Gastrocnemius medialis (tissue), 4 donors: ENCODE measurements around the gene CTNNA2. TPM values are rescaled to one million over a fixed set of nuclear protein-coding genes. Genes with fewer than 3 reads are reported as not detected.

Experiments
- ATAC-seq, 2 donors: fragments of 150-250 bp; one replicate each; pipeline ENCODE4 v1.9.1; 2016
- DNase-seq, 2 donors: peaks; one replicate each; pipeline ENCODE4 v3.0.0-alpha.2; 2019
- H3K27ac ChIP-seq, 4 donors: fragments of 200-600 bp; sonication (generic); 1 replicate in 1 of 4; 2 replicates in 3 of 4; pipeline ENCODE4 v1.5.1; 2016 to 2018; ENCODE audit warnings: mild to moderate bottlenecking in 2 of 4, moderate library complexity in 1 of 4
- H3K27me3 ChIP-seq, 3 donors: fragments of 200-600 bp; sonication (generic) in 2 of 3; 1 replicate in 1 of 3; 2 replicates in 2 of 3; pipeline versions ENCODE4 v1.5.1 to v1.6.0; 2016 to 2019; ENCODE audit warnings: mild to moderate bottlenecking in 1 of 3, moderate library complexity in 1 of 3
- H3K36me3 ChIP-seq, 2 donors: fragments of 200-600 bp; sonication (generic) in 1 of 2; one replicate each; pipeline ENCODE4 v1.5.1; 2017 to 2018
- H3K4me1 ChIP-seq, 2 donors: fragments of 200-600 bp; sonication (generic) in 1 of 2; one replicate each; pipeline ENCODE4 v1.5.1; 2016 to 2017; ENCODE audit warnings: mild to moderate bottlenecking in 2 of 2
- H3K4me3 ChIP-seq, 4 donors: fragments of 200-600 bp; sonication (generic) in 3 of 4; 1 replicate in 1 of 4; 2 replicates in 3 of 4; pipeline ENCODE4 v1.5.1; 2016 to 2019; ENCODE audit warnings: mild to moderate bottlenecking in 2 of 4
- H3K9me3 ChIP-seq, 3 donors: fragments of 200-600 bp; sonication (generic) in 2 of 3; 1 replicate in 1 of 3; 2 replicates in 2 of 3; pipeline ENCODE4 v1.5.1; 2016 to 2019
- CTCF ChIP-seq, 5 experiments: fragments of 450-650 bp in 3 of 5; fragments of 200-600 bp in 2 of 5; sonication (generic) in 2 of 5; IDR thresholded peaks in 4 of 5; conservative IDR thresholded peaks in 1 of 5; 1 replicate in 4 of 5; 2 replicates in 1 of 5; pipeline ENCODE4 v1.5.1; 2016 to 2019; ENCODE audit warnings: antibody characterized with exemption in 5 of 5, mild to moderate bottlenecking in 3 of 5, moderate library complexity in 3 of 5
- POLR2A ChIP-seq, 2 donors: fragments of 450-650 bp; IDR thresholded peaks; one replicate each; pipeline ENCODE4 v1.6.1; 2017; ENCODE audit warnings: antibody characterized with exemption in 2 of 2, mild to moderate bottlenecking in 2 of 2, moderate library complexity in 2 of 2
- in situ Hi-C, 4 donors: fragments of 200-750 bp; cut with MboI; loops; one replicate each; pipeline versions ENCODE4 v1.15.0 to v1.8.0; 2017; ENCODE audit warnings: low sequenced_read_pairs in 4 of 4
- intact Hi-C: fragments of 100-400 bp; cut with DNase I; formaldehyde crosslinking; loops from one replicate; pipeline ENCODE4 v1.15.1; 2023; ENCODE audit warnings: low total_unique reads
- total RNA-seq, 4 donors: library from RNA; depleted of rRNA; stranded (reverse); fragments of >200 nt; gene quantifications; one replicate each; pipeline versions ENCODE4 v1.1.0 to v1.2.3, GENCODE V29; 2016

Gene CTNNA2
- total RNA-seq, 4 donors from 2014 or later: not detected

GRCh38 chr2:79700651-79701050 is 187.8 kb downstream of the CTNNA2 start:
- H3K27me3 ChIP-seq: no peaks in the 10 kb centered on the region
- H3K4me3 ChIP-seq: no peak overlapping the region
- intact Hi-C loops (no loop called here), in situ Hi-C loops (no loop called here)
- no peaks in the 10 kb centered on the region for H3K4me1 ChIP-seq
- no peak for TF ChIP-seq CTCF (IDR thresholded peaks at IDR 0.05 in 4 of 5, conservative IDR thresholded peaks at IDR 0.05 in 1 of 5)
- TF ChIP-seq POLR2A (IDR thresholded peaks at IDR 0.05): no peak
- ATAC-seq (no peak), DNase-seq (no peak)
- H3K27ac ChIP-seq: no peak overlapping the region
- H3K9me3 ChIP-seq: no peaks in the 10 kb centered on the region
- no peaks in the 10 kb centered on the region for H3K36me3 ChIP-seq

GRCh38 chr2:79702905-79703304 is 190.1 kb downstream of the CTNNA2 start:
- in situ Hi-C loops: no loop called here
- Histone ChIP-seq H3K36me3 (no peaks in the 10 kb centered on the region), H3K4me3 (no peak overlapping the region), H3K9me3 (no peaks in the 10 kb centered on the region), H3K27me3 (no peaks in the 10 kb centered on the region), H3K27ac (no peak overlapping the region), H3K4me1 (no peaks in the 10 kb centered on the region)
- ATAC-seq (no peak), DNase-seq (no peak)
- TF ChIP-seq POLR2A (IDR thresholded peaks at IDR 0.05) (no peak), CTCF (IDR thresholded peaks at IDR 0.05 in 4 of 5, conservative IDR thresholded peaks at IDR 0.05 in 1 of 5) (no peak)
- intact Hi-C loops: no loop called here

- H3K27me3 ChIP-seq: no peaks in the 10 kb centered on the region
- no peak for TF ChIP-seq CTCF (IDR thresholded peaks at IDR 0.05 in 4 of 5, conservative IDR thresholded peaks at IDR 0.05 in 1 of 5)
- no peak for TF ChIP-seq POLR2A (IDR thresholded peaks at IDR 0.05)
- no peak overlapping the region for H3K4me3 ChIP-seq
- in situ Hi-C loops: no loop called here
- no peaks in the 10 kb centered on the region for H3K36me3 ChIP-seq
- ATAC-seq (no peak), DNase-seq (no peak)
- no peaks in the 10 kb centered on the region for H3K4me1 ChIP-seq
- H3K27ac ChIP-seq: no peak overlapping the region
- no peaks in the 10 kb centered on the region for H3K9me3 ChIP-seq
- intact Hi-C loops: no loop called here
Observed at GRCh38 chr2:79711098-79711497, 198.2 kb downstream of the CTNNA2 start.

- DNase-seq: no peak
- intact Hi-C loops: no loop called here
- Histone ChIP-seq H3K4me1 (no peaks in the 10 kb centered on the region), H3K27ac (no peak overlapping the region), H3K9me3 (no peaks in the 10 kb centered on the region), H3K4me3 (no peak overlapping the region), H3K36me3 (no peaks in the 10 kb centered on the region), H3K27me3 (no peaks in the 10 kb centered on the region)
- ATAC-seq: no peak
- no peak for TF ChIP-seq CTCF (IDR thresholded peaks at IDR 0.05 in 4 of 5, conservative IDR thresholded peaks at IDR 0.05 in 1 of 5)
- no peak for TF ChIP-seq POLR2A (IDR thresholded peaks at IDR 0.05)
- in situ Hi-C loops: no loop called here
Observed at GRCh38 chr2:79713131-79713785, 200.4 kb downstream of the CTNNA2 start.

GRCh38 chr2:79714283-79714682 is 201.4 kb downstream of the CTNNA2 start:
- no peaks in the 10 kb centered on the region for H3K4me1 ChIP-seq
- H3K9me3 ChIP-seq: no peaks in the 10 kb centered on the region
- no peak for TF ChIP-seq POLR2A (IDR thresholded peaks at IDR 0.05)
- no peak for TF ChIP-seq CTCF (IDR thresholded peaks at IDR 0.05 in 4 of 5, conservative IDR thresholded peaks at IDR 0.05 in 1 of 5)
- intact Hi-C loops: no loop called here
- ATAC-seq (no peak), DNase-seq (no peak)
- no peaks in the 10 kb centered on the region for H3K36me3 ChIP-seq
- H3K27me3 ChIP-seq: no peaks in the 10 kb centered on the region
- no peak overlapping the region for H3K27ac ChIP-seq
- in situ Hi-C loops: no loop called here
- no peak overlapping the region for H3K4me3 ChIP-seq
